K562 (cell line): Measurements from ENCODE around the gene HYAL3. TPM values are rescaled to one million over a fixed set of nuclear protein-coding genes. Genes with fewer than 3 reads are reported as not detected.

Experiments used
- CSDE1 ChIP-seq, 2 experiments: fragments of 450-650 bp; IDR thresholded peaks; 2 replicates each; pipeline ENCODE4 v1.6.1; 2016; ENCODE audit warnings: mild to moderate bottlenecking in 1 of 2
- HDAC8 ChIP-seq: fragments of 450-650 bp; IDR thresholded peaks from 2 replicates; pipeline ENCODE4 v1.6.1; 2016; ENCODE audit warnings: mild to moderate bottlenecking, missing genetic modification characterization, moderate library complexity, missing compliant biosample characterization
- ILK ChIP-seq: fragments of 450-650 bp; IDR thresholded peaks from 2 replicates; pipeline ENCODE4 v1.6.1; 2016; ENCODE audit warnings: missing genetic modification characterization, low read depth, mild to moderate bottlenecking, missing compliant biosample characterization, moderate library complexity, borderline replicate concordance
- JUNB ChIP-seq: fragments of 450-650 bp; formaldehyde crosslinking; conservative IDR thresholded peaks from 2 replicates; pipeline ENCODE4 v1.4.0; 2020; ENCODE audit warnings: mild to moderate bottlenecking
- KDM5B ChIP-seq: fragments of 200-600 bp; sonication (generic); IDR thresholded peaks from 2 replicates; pipeline ENCODE4 v1.6.1; 2012; ENCODE audit warnings: low read depth, mild to moderate bottlenecking, moderate library complexity, low read length, control low read depth, inconsistent platforms; ENCODE audit not compliant: insufficient replicate concordance
- KLF6 ChIP-seq: fragments of 250-450 bp; sonication (Bioruptor Pico); IDR thresholded peaks from 2 replicates; pipeline ENCODE4 v1.4.0; 2020; ENCODE audit warnings: mild to moderate bottlenecking, moderate library complexity, borderline replicate concordance
- SAP30 ChIP-seq: fragments of 200-600 bp; sonication (generic); IDR thresholded peaks from 2 replicates; pipeline ENCODE4 v1.6.1; 2012; ENCODE audit warnings: borderline replicate concordance, low read depth, mild to moderate bottlenecking, moderate library complexity, low read length, control low read depth, inconsistent platforms; ENCODE audit not compliant: insufficient read depth, poor library complexity, severe bottlenecking
- TEAD2 ChIP-seq: fragments of 450-650 bp; IDR thresholded peaks from 2 replicates; pipeline ENCODE4 v1.6.1; 2016; ENCODE audit warnings: missing genetic modification characterization, control low read depth, missing compliant biosample characterization
- TFAP4 ChIP-seq: sonication (generic); formaldehyde crosslinking; IDR thresholded peaks from 2 replicates; pipeline ENCODE4 v1.8.0; 2022; ENCODE audit warnings: missing genetic modification reagents, mild to moderate bottlenecking, moderate library complexity, borderline replicate concordance
- USF2 ChIP-seq: sonication (generic); formaldehyde crosslinking; IDR thresholded peaks from 2 replicates; pipeline ENCODE4 v1.5.0; 2020; ENCODE audit warnings: missing genetic modification reagents
- ZBTB2 ChIP-seq: fragments of 450-650 bp; IDR thresholded peaks from 2 replicates; pipeline ENCODE4 v1.6.1; 2016; ENCODE audit warnings: antibody characterized with exemption
- ZNF41 ChIP-seq: fragments of 250-450 bp; sonication (Bioruptor Pico); conservative IDR thresholded peaks from 2 replicates; pipeline ENCODE4 v1.4.0; 2020; ENCODE audit warnings: mild to moderate bottlenecking
- ZNF592 ChIP-seq: fragments of 450-650 bp; IDR thresholded peaks from 2 replicates; pipeline ENCODE4 v1.6.1; 2017; ENCODE audit warnings: antibody characterized with exemption, mild to moderate bottlenecking
- polyA plus RNA-seq, 8 experiments: library from polyadenylated mRNA; depleted of rRNA in 4 of 8; stranded (reverse) in 5 of 8; unstranded in 3 of 8; fragments of >200 nt; fragmentation: Nextera tagmentation in 2 of 8; fragmentation: Illumina TruSeq in 1 of 8; extraction: Ambion mirVana in 2 of 8; extraction: Trizol in 1 of 8; gene quantifications; 2 replicates each; pipeline versions ENCODE4 v1.2.1 to v1.2.3, GENCODE V29; 2011 to 2014; ENCODE audit warnings: inconsistent platforms in 1 of 8, missing spikeins in 1 of 8
- total RNA-seq, 7 experiments: library from RNA; depleted of rRNA in 6 of 7; stranded (reverse); fragments of >200 nt in 6 of 7; fragmentation: Illumina TruSeq in 2 of 7; extraction: Trizol in 2 of 7; gene quantifications; 2 replicates each; pipeline versions ENCODE4 v1.2.1 to v1.2.3, GENCODE V29; 2011 to 2021; ENCODE audit warnings: low replicate concordance in 1 of 7

HYAL3 gene
- total and polyA plus RNA-seq, 9 of the 15 experiments (the other 6 are each of a cell fraction or from before 2014, with no cell fraction given) = 0.38 to 9.1 (median 6.8) TPM

- TF ChIP-seq KDM5B (peak; percentile 61), JUNB (CRISPR knock-in tag) (no peak), ILK (tag) (no peak), TEAD2 (tag) (peak; percentile 52; the same call in 1 of the 2 replicates), ZNF41 (CRISPR knock-in tag) (peak; percentile 69; the same call in 1 of the 2 replicates), KLF6 (CRISPR knock-in tag) (peak; percentile 91; the same call in 1 of the 2 replicates), CSDE1 (IDR thresholded peaks at IDR 0.05) (no peak), TFAP4 (CRISPR knock-in tag) (peak; percentile 88), ZNF592 (peak; percentile 97), SAP30 (peak; percentile 79), USF2 (no peak), ZBTB2 (peak; percentile 25; the same call in 1 of the 2 replicates), HDAC8 (tag) (peak; percentile 79; the same call in 1 of the 2 replicates)
Measured at GRCh38 chr3:50292159-50293078, 6.8 kb downstream of the HYAL3 start, which contains the start of gene IFRD2 (continued).
